ACC112 (cell line): ENCODE data around the gene C20orf144.
"Not testable (repeated sequence)": the region's sequence is repeated elsewhere in the genome, so short reads cannot be mapped to it uniquely, and the experiment has no call there.

Source experiments
- H2AFZ ChIP-seq: fragments of 200-600 bp; sonication (generic); one replicate; pipeline ENCODE4 v1.6.0; 2017; ENCODE audit warnings: antibody characterized with exemption, low read length; ENCODE audit not compliant: unreplicated experiment
- H3K27ac ChIP-seq: fragments of 200-600 bp; sonication (generic); 2 replicates; pipeline ENCODE4 v1.5.1; 2014; ENCODE audit warnings: low read depth, mild to moderate bottlenecking, antibody characterized with exemption, low read length, moderate library complexity
- H3K27me3 ChIP-seq: fragments of 200-600 bp; sonication (generic); 2 replicates; pipeline ENCODE4 v1.6.1; 2014; ENCODE audit warnings: mild to moderate bottlenecking, antibody characterized with exemption, low read length, moderate library complexity, mixed read lengths; ENCODE audit not compliant: insufficient read depth
- H3K36me3 ChIP-seq: fragments of 200-600 bp; sonication (generic); 2 replicates; pipeline ENCODE4 v1.6.1; 2016; ENCODE audit warnings: mild to moderate bottlenecking, antibody characterized with exemption, low read length, moderate library complexity, mixed read lengths; ENCODE audit not compliant: insufficient read depth
- H3K4me1 ChIP-seq: fragments of 200-600 bp; sonication (generic); one replicate; pipeline ENCODE4 v1.6.1; 2016; ENCODE audit warnings: low read length, mixed read lengths; ENCODE audit not compliant: insufficient read depth, unreplicated experiment, control insufficient read depth
- H3K4me3 ChIP-seq: fragments of 200-600 bp; sonication (generic); 2 replicates; pipeline ENCODE4 v1.5.1; 2014; ENCODE audit warnings: mild to moderate bottlenecking, low read depth, low read length
- H3K79me2 ChIP-seq: fragments of 200-600 bp; sonication (generic); one replicate; pipeline ENCODE4 v1.6.0; 2016; ENCODE audit warnings: low read length; ENCODE audit not compliant: control insufficient read depth, unreplicated experiment, insufficient read depth

C20orf144 gene

GRCh38 chr20:33635341-33635740 is 26.8 kb upstream of the C20orf144 start:
- Histone ChIP-seq H3K79me2 (no peaks in the 10 kb centered on the region), H3K27ac (no peak overlapping the region), H3K4me3 (no peak overlapping the region), H3K4me1 (no peaks in the 10 kb centered on the region), H3K27me3 (no peaks in the 10 kb centered on the region), H2AFZ (no peak overlapping the region), H3K36me3 (no peaks in the 10 kb centered on the region)

- Histone ChIP-seq H3K27me3 (no peaks in the 10 kb centered on the region), H2AFZ (no peak overlapping the region), H3K36me3 (no peaks in the 10 kb centered on the region), H3K4me1 (no peaks in the 10 kb centered on the region), H3K4me3 (no peak overlapping the region), H3K79me2 (no peaks in the 10 kb centered on the region), H3K27ac (no peak overlapping the region)
Observed at GRCh38 chr20:33636776-33637175, 25.4 kb upstream of the C20orf144 start.

GRCh38 chr20:33640287-33640686 is 21.8 kb upstream of the C20orf144 start:
- no peak overlapping the region for H3K27ac ChIP-seq
- H3K4me3 ChIP-seq = no peak overlapping the region
- no peaks in the 10 kb centered on the region for H3K4me1 ChIP-seq
- H2AFZ ChIP-seq = no peak overlapping the region
- H3K27me3 ChIP-seq = no peaks in the 10 kb centered on the region
- H3K79me2 ChIP-seq = no peaks in the 10 kb centered on the region
- peaks cover 5% of the 10 kb centered on the region for H3K36me3 ChIP-seq

- peaks cover 21% of the 10 kb centered on the region for H3K4me1 ChIP-seq
- H3K27me3 ChIP-seq = no peaks in the 10 kb centered on the region
- H2AFZ ChIP-seq = no peak overlapping the region
- H3K27ac ChIP-seq = no peak overlapping the region
- peaks cover 11% of the 10 kb centered on the region for H3K36me3 ChIP-seq
- no peaks in the 10 kb centered on the region for H3K79me2 ChIP-seq
- no peak overlapping the region for H3K4me3 ChIP-seq
Observed at GRCh38 chr20:33644313-33645071, 17.6 kb upstream of the C20orf144 start.

- Histone ChIP-seq H3K27me3 (no peaks in the 10 kb centered on the region), H3K4me3 (no peak overlapping the region), H3K4me1 (peaks cover 21% of the 10 kb centered on the region), H3K36me3 (peaks cover 11% of the 10 kb centered on the region), H3K27ac (no peak overlapping the region), H3K79me2 (no peaks in the 10 kb centered on the region), H2AFZ (no peak overlapping the region)
Observed at GRCh38 chr20:33645072-33645358, 17.1 kb upstream of the C20orf144 start.

DNA sequence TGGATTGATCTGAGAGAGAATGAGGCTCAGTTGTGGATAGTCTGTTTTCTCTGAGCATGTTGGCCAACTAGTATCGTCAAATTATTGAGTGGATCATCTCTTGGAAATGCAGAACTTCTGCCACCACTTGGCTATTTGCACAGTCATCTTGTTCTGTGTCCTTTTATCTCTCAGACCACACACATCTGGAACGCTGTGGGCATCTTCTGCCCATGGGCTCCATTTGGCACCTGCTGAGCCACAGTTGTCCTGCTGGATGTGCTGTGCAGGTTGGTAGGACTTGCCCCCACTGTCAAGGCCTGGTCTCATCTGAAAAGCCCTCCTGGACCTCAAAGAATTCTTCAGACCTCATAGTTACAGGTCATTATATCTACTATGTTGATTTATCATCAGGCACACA is 16.7 kb upstream of the C20orf144 start:
- Histone ChIP-seq H3K27ac (no peak overlapping the region), H3K4me3 (no peak overlapping the region), H3K36me3 (peaks cover 11% of the 10 kb centered on the region), H3K27me3 (no peaks in the 10 kb centered on the region), H3K79me2 (no peaks in the 10 kb centered on the region), H3K4me1 (peaks cover 21% of the 10 kb centered on the region), H2AFZ (no peak overlapping the region)

- H3K27ac ChIP-seq = no peak overlapping the region
- H3K27me3 ChIP-seq = no peaks in the 10 kb centered on the region
- H3K36me3 ChIP-seq = peaks cover 11% of the 10 kb centered on the region
Observed at GRCh38 chr20:33646191-33646590, 15.9 kb upstream of the C20orf144 start.

GRCh38 chr20:33646959-33647602 is 15.0 kb upstream of the C20orf144 start:
- Histone ChIP-seq H3K4me1 (peaks cover 21% of the 10 kb centered on the region), H3K36me3 (peaks cover 11% of the 10 kb centered on the region)
- not testable (repeated sequence) for H3K4me3 ChIP-seq, H3K27ac ChIP-seq, H3K27me3 ChIP-seq, H3K79me2 ChIP-seq, H2AFZ ChIP-seq

More at GRCh38 chr20:33646191-33646590, 15.9 kb upstream of the C20orf144 start:
- no peak overlapping the region for H3K4me3 ChIP-seq
- no peak overlapping the region for H2AFZ ChIP-seq
- peaks cover 21% of the 10 kb centered on the region for H3K4me1 ChIP-seq
- H3K79me2 ChIP-seq = no peaks in the 10 kb centered on the region

GRCh38 chr20:33647603-33648395 is 14.3 kb upstream of the C20orf144 start:
- peak overlapping the region; percentile 42 for H3K27ac ChIP-seq
- peaks cover 11% of the 10 kb centered on the region for H3K36me3 ChIP-seq
- peaks cover 21% of the 10 kb centered on the region for H3K4me1 ChIP-seq
- no peaks in the 10 kb centered on the region for H3K79me2 ChIP-seq
- H3K27me3 ChIP-seq = no peaks in the 10 kb centered on the region
- H2AFZ ChIP-seq = no peak overlapping the region
- H3K4me3 ChIP-seq = peak overlapping the region; percentile 23

DNA sequence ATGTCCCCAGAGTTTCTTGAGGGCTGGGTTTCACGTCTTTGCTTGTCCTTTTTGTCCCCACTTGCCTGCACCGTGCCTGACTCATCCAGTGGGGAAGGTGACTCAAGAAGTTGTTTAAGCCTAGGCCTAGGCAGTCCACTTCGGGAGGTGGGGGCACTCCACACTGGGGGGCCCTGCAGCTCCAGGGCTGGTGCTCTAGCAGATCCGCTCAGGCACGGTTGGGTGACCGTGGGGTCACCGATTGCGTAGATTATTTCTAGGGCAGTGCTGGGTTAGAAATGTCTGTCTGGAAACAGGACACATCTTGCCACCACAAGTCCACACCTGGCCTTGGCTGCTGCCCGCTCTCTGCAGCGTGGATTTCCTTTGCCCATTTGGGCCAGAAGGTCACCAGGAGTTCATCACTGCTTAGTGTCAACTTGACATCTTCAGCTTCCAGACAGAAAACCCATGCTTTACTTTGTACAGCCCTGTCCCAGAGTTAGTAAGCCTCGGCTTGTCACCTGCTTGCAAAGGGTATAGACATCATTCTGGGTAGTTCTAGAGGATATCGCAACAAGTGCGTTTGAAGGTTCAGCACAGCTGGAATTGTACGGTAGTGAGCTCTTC is 13.6 kb upstream of the C20orf144 start:
- H3K4me1 ChIP-seq = peaks cover 21% of the 10 kb centered on the region
- no peaks in the 10 kb centered on the region for H3K27me3 ChIP-seq
- peaks cover 11% of the 10 kb centered on the region for H3K36me3 ChIP-seq
- no peak overlapping the region for H3K27ac ChIP-seq
- H3K79me2 ChIP-seq = no peaks in the 10 kb centered on the region
- peak overlapping the region; percentile 23; the same call in 1 of the 2 replicates for H3K4me3 ChIP-seq
- no peak overlapping the region for H2AFZ ChIP-seq
